Lower lobe of right lung (tissue), 2 donors: Measurements from ENCODE around the gene KLHL22. TPM values are rescaled to one million over a fixed set of nuclear protein-coding genes. Genes with fewer than 3 reads are reported as not detected.
"Not testable (repeated sequence)": the region's sequence is repeated elsewhere in the genome, so short reads cannot be mapped to it uniquely, and the experiment has no call there.

Experiments used
- ATAC-seq, 2 donors: fragments of 200-7000 bp; cut with Tn5 transposase; one replicate each; pipeline ENCODE4 v1.9.1; 2020 to 2022; ENCODE audit warnings: mild to moderate bottlenecking in 2 of 2, moderate library complexity in 2 of 2
- DNase-seq: peaks from one replicate; pipeline ENCODE4 v3.0.0-alpha.2; 2020
- H3K27ac ChIP-seq: fragments of 200-600 bp; one replicate; pipeline ENCODE4 v1.8.0; 2022
- H3K27me3 ChIP-seq: fragments of 200-600 bp; one replicate; pipeline ENCODE4 v1.8.0; 2022; ENCODE audit warnings: low read depth
- H3K36me3 ChIP-seq: fragments of 200-600 bp; one replicate; pipeline ENCODE4 v1.8.0; 2022; ENCODE audit warnings: mild to moderate bottlenecking
- H3K4me1 ChIP-seq: fragments of 200-600 bp; one replicate; pipeline ENCODE4 v1.8.0; 2022
- H3K4me3 ChIP-seq: fragments of 200-600 bp; one replicate; pipeline ENCODE4 v1.8.0; 2022; ENCODE audit warnings: mild to moderate bottlenecking
- H3K9me3 ChIP-seq: fragments of 200-600 bp; one replicate; pipeline ENCODE4 v1.8.0; 2022
- intact Hi-C: fragments of 100-400 bp; cut with DNase I; formaldehyde crosslinking; loops from one replicate; pipeline ENCODE4 v1.11.0; 2022
- total RNA-seq: library from RNA; stranded (reverse); fragmentation: NEBNext Ultra II Directional; extraction: Animal tissue kit (Norgen Biotek cat#: 25700); gene quantifications from one replicate; pipeline ENCODE4 v1.2.1, GENCODE V29; 2021
- TF ChIP-seq, protein P1 (sequence below): fragments of 200-600 bp; IDR thresholded peaks from one replicate; pipeline ENCODE4 v1.8.0; 2022; ENCODE audit warnings: antibody characterized with exemption, mild to moderate bottlenecking
- donor health status: DM: no; HTN: yes; CAD: no; lungs with severe emphysema.

Gene KLHL22
- total RNA-seq, 1 donor from 2014 or later, result 24.0 TPM

GRCh38 chr22:20471126-20471833 lies 24.3 kb downstream of the KLHL22 start:
- Histone ChIP-seq H3K4me3 (no peak overlapping the region), H3K9me3 (no peaks in the 10 kb centered on the region), H3K27me3 (no peaks in the 10 kb centered on the region), H3K27ac (no peak overlapping the region), H3K36me3 (peaks cover 20% of the 10 kb centered on the region), H3K4me1 (no peaks in the 10 kb centered on the region)
- intact Hi-C loops, result no loop called here
- TF ChIP-seq, protein P1, sequence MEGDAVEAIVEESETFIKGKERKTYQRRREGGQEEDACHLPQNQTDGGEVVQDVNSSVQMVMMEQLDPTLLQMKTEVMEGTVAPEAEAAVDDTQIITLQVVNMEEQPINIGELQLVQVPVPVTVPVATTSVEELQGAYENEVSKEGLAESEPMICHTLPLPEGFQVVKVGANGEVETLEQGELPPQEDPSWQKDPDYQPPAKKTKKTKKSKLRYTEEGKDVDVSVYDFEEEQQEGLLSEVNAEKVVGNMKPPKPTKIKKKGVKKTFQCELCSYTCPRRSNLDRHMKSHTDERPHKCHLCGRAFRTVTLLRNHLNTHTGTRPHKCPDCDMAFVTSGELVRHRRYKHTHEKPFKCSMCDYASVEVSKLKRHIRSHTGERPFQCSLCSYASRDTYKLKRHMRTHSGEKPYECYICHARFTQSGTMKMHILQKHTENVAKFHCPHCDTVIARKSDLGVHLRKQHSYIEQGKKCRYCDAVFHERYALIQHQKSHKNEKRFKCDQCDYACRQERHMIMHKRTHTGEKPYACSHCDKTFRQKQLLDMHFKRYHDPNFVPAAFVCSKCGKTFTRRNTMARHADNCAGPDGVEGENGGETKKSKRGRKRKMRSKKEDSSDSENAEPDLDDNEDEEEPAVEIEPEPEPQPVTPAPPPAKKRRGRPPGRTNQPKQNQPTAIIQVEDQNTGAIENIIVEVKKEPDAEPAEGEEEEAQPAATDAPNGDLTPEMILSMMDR, result no peak
- ATAC-seq, result no peak
- DNase-seq, result no peak

- ATAC-seq, H3K27me3 ChIP-seq, H3K4me1 ChIP-seq, H3K4me3 ChIP-seq, DNase-seq, H3K9me3 ChIP-seq, H3K27ac ChIP-seq, intact Hi-C loops: not testable (repeated sequence)
- H3K36me3 ChIP-seq, result peaks cover 20% of the 10 kb centered on the region
Observed at GRCh38 chr22:20470525-20470924, 25.1 kb downstream of the KLHL22 start.

- Histone ChIP-seq H3K4me1 (no peaks in the 10 kb centered on the region), H3K36me3 (peaks cover 32% of the 10 kb centered on the region), H3K27ac (no peak overlapping the region), H3K27me3 (no peaks in the 10 kb centered on the region), H3K9me3 (no peaks in the 10 kb centered on the region), H3K4me3 (no peak overlapping the region)
- ATAC-seq (no peak), DNase-seq (no peak)
- TF ChIP-seq, protein P1, result no peak
- intact Hi-C loops, result no loop called here
Observed at GRCh38 chr22:20469110-20469868, 26.3 kb downstream of the KLHL22 start.

DNA sequence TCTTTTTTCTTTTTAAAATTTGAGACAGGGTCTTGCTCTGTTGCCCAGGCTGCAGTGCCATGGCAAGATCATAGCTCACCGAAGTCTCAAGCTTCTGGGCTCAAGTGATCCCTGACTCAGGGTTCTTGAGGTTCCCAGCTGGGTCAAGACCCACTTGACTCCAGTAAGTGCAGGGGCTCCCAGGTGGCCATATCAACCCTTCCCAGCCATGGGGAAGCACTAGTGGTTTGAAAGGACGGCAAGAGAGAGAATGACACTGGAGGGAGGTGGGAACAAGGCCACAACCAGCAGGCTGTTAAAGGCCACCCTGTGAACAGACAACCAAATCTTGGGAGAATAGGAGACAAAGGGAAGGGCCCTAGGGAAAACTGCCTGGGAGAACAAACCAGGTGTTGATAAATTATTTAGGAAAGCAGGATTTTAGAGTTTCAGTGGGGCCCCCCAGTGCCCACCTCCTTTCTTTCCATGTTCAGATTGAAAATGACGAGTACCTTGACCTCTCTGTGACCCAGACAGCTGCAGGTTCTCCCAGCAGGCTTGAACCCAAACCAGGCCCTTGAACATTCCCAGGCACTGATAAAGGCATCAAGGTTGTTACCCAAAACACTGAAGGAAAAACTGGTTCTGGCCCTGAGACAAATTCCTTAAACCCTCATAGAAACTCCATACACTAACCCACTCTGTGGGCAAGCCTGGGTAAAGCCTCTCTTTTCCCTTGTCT lies 28.8 kb downstream of the KLHL22 start:
- H3K4me1 ChIP-seq, result peaks cover 16% of the 10 kb centered on the region
- no peak for DNase-seq
- peaks cover 34% of the 10 kb centered on the region for H3K36me3 ChIP-seq
- no peak overlapping the region for H3K4me3 ChIP-seq
- intact Hi-C loops, result no loop called here
- H3K9me3 ChIP-seq, result no peaks in the 10 kb centered on the region
- TF ChIP-seq, protein P1, result no peak
- peak; percentile 14 to 60 for ATAC-seq
- no peak overlapping the region for H3K27ac ChIP-seq
- H3K27me3 ChIP-seq, result no peaks in the 10 kb centered on the region

- Histone ChIP-seq H3K4me3 (no peak overlapping the region), H3K27me3 (no peaks in the 10 kb centered on the region), H3K9me3 (no peaks in the 10 kb centered on the region), H3K27ac (no peak overlapping the region), H3K36me3 (peaks cover 25% of the 10 kb centered on the region), H3K4me1 (peaks cover 16% of the 10 kb centered on the region)
- TF ChIP-seq, protein P1, result no peak
- no peak for DNase-seq
- intact Hi-C loops, result no loop called here
- ATAC-seq, result no peak
Observed at GRCh38 chr22:20465759-20466077, 29.9 kb downstream of the KLHL22 start.
